Transverse colon (tissue), 4 donors: ENCODE data around the gene RNLS. TPM values are rescaled to one million over a fixed set of nuclear protein-coding genes. Genes with fewer than 3 reads are reported as not detected.
"Not testable (repeated sequence)": the region's sequence is repeated elsewhere in the genome, so short reads cannot be mapped to it uniquely, and the experiment has no call there.

Source experiments
- DNase-seq: peaks from one replicate; pipeline ENCODE4 v3.0.0-alpha.2; 2019
- H3K27ac ChIP-seq, 4 donors: fragments of 200-600 bp; sonication (generic); 2 replicates each; pipeline ENCODE4 v1.5.1; 2016 to 2018; ENCODE audit warnings: inconsistent platforms in 4 of 4
- H3K27me3 ChIP-seq: fragments of 200-600 bp; sonication (generic); 2 replicates; pipeline ENCODE4 v1.5.1; 2017; ENCODE audit warnings: inconsistent platforms
- H3K36me3 ChIP-seq, 4 donors: fragments of 200-600 bp; sonication (generic); 2 replicates each; pipeline ENCODE4 v1.5.1; 2017 to 2019; ENCODE audit warnings: inconsistent platforms in 4 of 4
- H3K4me1 ChIP-seq, 4 donors: fragments of 200-600 bp; sonication (generic); 2 replicates each; pipeline ENCODE4 v1.5.1; 2017 to 2020; ENCODE audit warnings: inconsistent platforms in 4 of 4
- H3K4me3 ChIP-seq, 4 donors: fragments of 200-600 bp; sonication (generic); 1 replicate in 1 of 4; 2 replicates in 3 of 4; pipeline versions ENCODE4 v1.5.1 to v1.6.1; 2017 to 2019; ENCODE audit warnings: inconsistent platforms in 4 of 4
- H3K9me3 ChIP-seq, 2 donors: fragments of 200-600 bp; sonication (generic); 2 replicates each; pipeline ENCODE4 v1.5.1; 2017 to 2019; ENCODE audit warnings: inconsistent platforms in 2 of 2
- CTCF ChIP-seq, 5 experiments: fragments of 200-600 bp in 3 of 5; fragments of 450-650 bp in 2 of 5; sonication (generic) in 3 of 5; IDR thresholded peaks; 1 replicate in 2 of 5; 2 replicates in 3 of 5; pipeline ENCODE4 v1.5.1; 2016 to 2017; ENCODE audit warnings: antibody characterized with exemption in 5 of 5, inconsistent platforms in 3 of 5, mild to moderate bottlenecking in 2 of 5, moderate library complexity in 1 of 5
- EP300 ChIP-seq: sonication (generic); formaldehyde crosslinking; IDR thresholded peaks from one replicate; pipeline ENCODE4 v1.6.1; 2017; ENCODE audit warnings: antibody characterized with exemption, low read depth
- POLR2A ChIP-seq: fragments of 450-650 bp; IDR thresholded peaks from one replicate; pipeline ENCODE4 v1.6.1; 2016; ENCODE audit warnings: antibody characterized with exemption, mild to moderate bottlenecking, moderate library complexity
- POLR2AphosphoS5 ChIP-seq, 3 donors: sonication (generic); formaldehyde crosslinking; IDR thresholded peaks; one replicate each; pipeline ENCODE4 v1.6.1; 2016; ENCODE audit warnings: antibody characterized with exemption in 3 of 3
- WGBS, 2 donors: methylation state at CpG; one replicate each; pipeline ENCODE4 v1.1.5; 2018; ENCODE audit warnings: low coverage in 1 of 2; 5-methylcytosine and 5-hydroxymethylcytosine counted together
- in situ Hi-C, 4 donors: fragments of 200-750 bp; cut with MboI; loops; one replicate each; pipeline versions ENCODE4 v1.15.0 to v1.15.1; 2017; ENCODE audit warnings: low sequenced_read_pairs in 3 of 4, low pct_ligation_motif_present in 1 of 4, low pct_unique_long_range_greater_than_20kb in 1 of 4
- intact Hi-C: fragments of 100-400 bp; cut with DNase I; formaldehyde crosslinking; loops from one replicate; pipeline ENCODE4 v1.15.1; 2023; ENCODE audit warnings: low total_unique reads
- total RNA-seq, 4 donors: library from RNA; depleted of rRNA; stranded (reverse); fragments of >200 nt; gene quantifications; one replicate each; pipeline ENCODE4 v1.1.0, GENCODE V29; 2016

The RNLS gene
- total RNA-seq, 4 donors from 2014 or later: 2.4 to 78.2 (median 28.9) TPM

- Histone ChIP-seq H3K36me3 (no peaks in the 10 kb centered on the region), H3K9me3 (peaks cover 5 to 8% of the 10 kb centered on the region in 2 donors), H3K27me3 (no peaks in the 10 kb centered on the region), H3K27ac (no peak overlapping the region), H3K4me1 (peaks cover 0 to 6% (median 0%) of the 10 kb centered on the region in 4 donors), H3K4me3 (no peak overlapping the region)
- 91 to 100% methylated on average over 1 of the region's 1 CpG for WGBS, 2 donors
- in situ Hi-C loops: no loop called here
- TF ChIP-seq POLR2AphosphoS5 (IDR thresholded peaks at IDR 0.05) (no peak), EP300 (no peak), CTCF (IDR thresholded peaks at IDR 0.05) (no peak), POLR2A (no peak)
- no peak for DNase-seq
- intact Hi-C loops: no loop called here
Observed at GRCh38 chr10:88313878-88314277, 269.2 kb downstream of the RNLS start.

GRCh38 chr10:88312855-88313254, 270.3 kb downstream of the RNLS start:
- intact Hi-C loops: no loop called here
- no peak overlapping the region for H3K27ac ChIP-seq
- in situ Hi-C loops: no loop called here

GRCh38 chr10:88311264-88311663, 271.9 kb downstream of the RNLS start:
- DNase-seq: no peak
- Histone ChIP-seq H3K9me3 (no peaks in the 10 kb centered on the region), H3K27ac (no peak overlapping the region), H3K27me3 (no peaks in the 10 kb centered on the region), H3K4me3 (no peak overlapping the region), H3K4me1 (peaks cover 0 to 6% (median 0%) of the 10 kb centered on the region in 4 donors), H3K36me3 (no peaks in the 10 kb centered on the region)
- intact Hi-C loops: no loop called here
- TF ChIP-seq CTCF (IDR thresholded peaks at IDR 0.05): no peak
- TF ChIP-seq POLR2A: no peak
- TF ChIP-seq EP300: no peak
- TF ChIP-seq POLR2AphosphoS5 (IDR thresholded peaks at IDR 0.05): no peak
- in situ Hi-C loops: no loop called here
- WGBS, 2 donors: 71 to 80% methylated on average over 1 of the region's 1 CpG

More at GRCh38 chr10:88312855-88313254, 270.3 kb downstream of the RNLS start:
- H3K4me3 ChIP-seq: no peak overlapping the region
- no peaks in the 10 kb centered on the region for H3K36me3 ChIP-seq
- no peaks in the 10 kb centered on the region for H3K27me3 ChIP-seq
- H3K4me1 ChIP-seq: peaks cover 0 to 6% (median 0%) of the 10 kb centered on the region in 4 donors
- 89 to 92% methylated on average over 2 of the region's 2 CpGs for WGBS, 2 donors
- no peaks in the 10 kb centered on the region for H3K9me3 ChIP-seq
- DNase-seq: no peak
- TF ChIP-seq POLR2A (no peak), POLR2AphosphoS5 (IDR thresholded peaks at IDR 0.05) (no peak), EP300 (no peak), CTCF (IDR thresholded peaks at IDR 0.05) (no peak)

GRCh38 chr10:88309365-88309764, 273.8 kb downstream of the RNLS start:
- H3K9me3 ChIP-seq: no peaks in the 10 kb centered on the region
- DNase-seq: no peak
- no peak overlapping the region for H3K27ac ChIP-seq
- TF ChIP-seq POLR2AphosphoS5 (IDR thresholded peaks at IDR 0.05) (no peak), CTCF (IDR thresholded peaks at IDR 0.05) (no peak), EP300 (no peak), POLR2A (no peak)
- H3K4me1 ChIP-seq: no peaks in the 10 kb centered on the region
- no peaks in the 10 kb centered on the region for H3K36me3 ChIP-seq
- WGBS, 2 donors: 92 to 94% methylated on average over 3 of the region's 3 CpGs
- no peaks in the 10 kb centered on the region for H3K27me3 ChIP-seq
- no peak overlapping the region for H3K4me3 ChIP-seq
- in situ Hi-C loops: no loop called here
- intact Hi-C loops: no loop called here

GRCh38 chr10:88308361-88308760, 274.8 kb downstream of the RNLS start:
- H3K4me1 ChIP-seq, DNase-seq: not testable (repeated sequence)
- WGBS, 2 donors: 83 to 100% methylated on average over 2 of the region's 2 CpGs

More at GRCh38 chr10:88308361-88308760, 274.8 kb downstream of the RNLS start:
- H3K27me3 ChIP-seq, H3K36me3 ChIP-seq, H3K4me3 ChIP-seq, in situ Hi-C loops, intact Hi-C loops, H3K27ac ChIP-seq, H3K9me3 ChIP-seq: not testable (repeated sequence)
